CD4-positive, alpha-beta T cell treated with Interleukin-15 for 4 hours (primary cell): ENCODE results near the gene FST.

Experiments used
- DNase-seq: peaks from one replicate; pipeline ENCODE4 v3.0.0-alpha.2; 2020; ENCODE audit warnings: low spot score

Gene FST

DNA sequence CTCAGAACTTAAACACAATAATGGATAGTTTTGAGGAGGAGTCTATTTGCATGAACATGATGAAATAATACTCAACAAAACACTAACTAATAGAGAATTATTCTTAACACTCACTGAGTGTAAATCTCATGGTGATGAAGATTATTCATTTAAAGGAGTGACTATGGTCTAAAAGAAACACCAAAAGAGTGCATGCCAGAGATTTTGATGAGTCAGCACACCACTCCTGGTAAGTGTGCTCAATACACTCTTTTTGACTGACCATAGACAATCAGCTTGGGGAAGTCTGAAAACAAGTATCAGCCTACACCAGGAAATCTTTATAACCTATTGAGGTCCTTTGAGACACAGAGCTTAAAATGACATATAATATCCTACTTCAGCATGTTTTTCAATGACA, 6.8 kb upstream of the FST start:
- no peak for DNase-seq

DNA sequence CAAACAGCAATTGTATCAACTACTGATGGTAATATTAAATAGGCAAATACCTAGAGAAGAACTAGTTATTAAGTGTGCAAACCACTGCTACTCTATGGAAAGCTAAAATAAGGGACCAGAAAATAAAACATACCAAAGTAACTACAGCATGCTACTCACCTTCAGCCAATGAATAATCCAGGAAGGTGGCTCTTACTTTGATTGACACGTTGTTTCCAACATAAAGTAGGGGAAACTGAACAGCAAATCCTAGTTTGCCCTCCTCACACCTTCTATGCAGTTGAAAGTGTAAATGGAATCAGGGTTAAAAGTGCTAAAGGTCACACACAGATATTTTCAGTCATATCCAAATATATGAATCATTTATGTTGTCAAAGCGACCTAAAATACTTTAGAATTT, 5.1 kb upstream of the FST start:
- DNase-seq, result no peak

DNA sequence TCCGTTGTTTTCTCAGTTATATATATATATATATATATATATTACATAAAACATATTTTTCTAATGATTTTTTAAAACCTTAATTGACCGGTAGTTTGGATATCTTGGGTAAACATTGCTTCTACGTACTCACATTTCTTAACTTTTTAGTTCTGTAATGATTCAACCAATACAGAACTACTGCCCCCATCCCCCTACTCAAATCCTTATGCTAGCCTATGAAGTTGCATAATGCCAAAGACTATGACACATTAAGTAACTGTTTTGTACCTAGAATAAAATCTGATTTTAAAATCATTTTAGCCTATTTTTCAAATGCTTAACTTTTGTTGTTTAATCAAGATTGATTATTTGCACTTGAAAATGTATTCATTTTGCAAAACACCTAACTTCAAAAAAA, 4.4 kb upstream of the FST start:
- no peak for DNase-seq

DNA sequence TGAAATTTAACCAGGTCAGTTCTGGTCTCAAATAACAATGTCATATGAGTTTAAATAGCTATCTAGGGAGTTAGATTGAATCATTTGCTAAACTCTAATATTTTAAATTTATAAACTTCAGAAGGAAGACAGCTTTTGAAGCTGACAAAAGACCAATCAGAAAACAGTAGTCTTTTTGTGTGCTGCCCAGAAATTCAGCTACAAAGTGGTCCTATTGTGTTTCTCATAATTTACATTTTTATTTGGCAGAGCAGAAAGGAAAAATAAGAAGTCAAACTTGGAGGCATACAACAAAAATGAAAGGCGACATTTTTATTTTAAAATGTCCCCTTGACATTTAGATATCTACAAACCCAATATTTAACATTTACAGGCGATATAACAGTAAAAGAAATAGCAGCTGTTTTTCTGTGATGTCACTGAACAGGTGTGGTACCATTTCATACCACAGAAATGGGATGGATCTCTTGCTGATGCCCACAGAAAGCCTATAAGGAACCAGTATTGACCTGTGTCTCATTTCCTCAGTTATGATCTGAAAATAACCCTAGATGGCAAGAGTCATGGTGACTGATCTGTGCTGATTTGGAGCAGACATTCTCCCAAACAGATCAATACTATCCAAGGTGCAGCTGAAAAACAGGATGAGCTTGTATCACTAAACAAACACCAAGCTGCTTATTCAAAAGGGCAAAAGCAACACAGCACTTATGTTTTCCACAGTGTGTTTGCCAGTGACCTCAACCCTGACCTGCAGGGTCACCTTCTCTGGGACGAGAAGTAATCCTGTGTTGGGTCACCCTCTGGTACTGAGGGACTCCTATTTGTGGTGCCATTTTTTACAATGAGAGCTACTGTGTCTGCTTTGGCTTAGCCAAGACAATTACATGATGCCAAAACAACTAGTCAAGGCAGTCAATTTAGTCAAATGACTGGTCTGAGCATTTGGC, 3.6 kb upstream of the FST start:
- DNase-seq, result no peak

DNA sequence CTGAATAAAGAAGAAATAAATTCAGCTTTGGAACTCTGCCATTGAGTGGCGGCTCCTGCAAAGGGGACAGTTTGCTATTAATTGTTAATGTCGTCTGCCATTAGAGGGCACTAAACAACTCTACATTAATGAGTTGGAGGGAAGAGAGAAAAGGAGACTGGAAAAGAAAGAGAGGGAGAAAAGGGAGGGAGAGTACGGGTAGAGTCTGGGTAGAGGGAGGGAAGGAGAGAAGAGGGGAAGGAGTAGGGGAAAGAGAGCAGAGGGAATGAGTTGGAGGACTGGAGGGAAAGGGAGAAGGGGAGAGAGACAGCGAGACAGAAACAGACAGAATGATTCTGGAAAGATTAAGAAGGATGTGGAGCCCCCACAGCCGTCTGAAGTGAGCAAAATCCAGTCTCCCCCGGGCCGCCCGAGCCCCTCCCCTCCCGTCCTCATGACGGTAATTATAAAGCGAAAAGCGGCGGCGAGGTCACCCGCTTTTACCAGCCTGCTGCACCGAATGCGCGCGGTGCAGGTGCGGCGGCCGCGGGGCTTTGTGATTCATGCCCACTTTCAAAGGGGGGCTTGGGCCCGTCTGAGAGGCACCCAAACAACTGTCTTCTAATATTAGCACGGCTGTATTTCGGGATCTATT, 1.9 kb upstream of the FST start:
- DNase-seq, result peak; percentile 16

DNA sequence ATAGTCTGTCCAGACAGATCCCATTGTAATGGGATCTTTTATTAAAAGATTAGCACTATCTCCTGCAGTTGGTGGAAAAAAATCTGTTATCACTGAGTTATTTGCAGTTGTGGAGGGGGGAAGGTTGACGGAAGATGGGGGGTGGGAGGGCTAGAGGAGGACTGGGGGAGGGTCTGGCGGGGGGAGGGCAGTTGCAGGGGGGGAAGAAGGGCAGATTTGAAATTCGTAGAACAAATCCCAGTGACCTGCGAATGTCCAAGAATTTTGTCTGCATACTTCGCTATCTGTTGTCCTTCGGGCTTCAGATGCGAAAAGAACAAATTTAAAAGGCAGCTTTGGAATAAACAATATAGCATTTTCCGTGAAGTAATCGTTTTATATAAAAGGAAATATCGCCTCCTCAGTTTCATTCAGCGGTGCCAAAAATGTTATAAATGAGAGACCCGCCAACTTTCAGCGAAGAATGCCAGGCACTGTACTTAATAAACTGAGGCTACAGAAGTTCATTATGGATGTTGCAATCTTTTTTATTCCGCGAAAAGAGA, 1.3 kb upstream of the FST start:
- no peak for DNase-seq

DNA sequence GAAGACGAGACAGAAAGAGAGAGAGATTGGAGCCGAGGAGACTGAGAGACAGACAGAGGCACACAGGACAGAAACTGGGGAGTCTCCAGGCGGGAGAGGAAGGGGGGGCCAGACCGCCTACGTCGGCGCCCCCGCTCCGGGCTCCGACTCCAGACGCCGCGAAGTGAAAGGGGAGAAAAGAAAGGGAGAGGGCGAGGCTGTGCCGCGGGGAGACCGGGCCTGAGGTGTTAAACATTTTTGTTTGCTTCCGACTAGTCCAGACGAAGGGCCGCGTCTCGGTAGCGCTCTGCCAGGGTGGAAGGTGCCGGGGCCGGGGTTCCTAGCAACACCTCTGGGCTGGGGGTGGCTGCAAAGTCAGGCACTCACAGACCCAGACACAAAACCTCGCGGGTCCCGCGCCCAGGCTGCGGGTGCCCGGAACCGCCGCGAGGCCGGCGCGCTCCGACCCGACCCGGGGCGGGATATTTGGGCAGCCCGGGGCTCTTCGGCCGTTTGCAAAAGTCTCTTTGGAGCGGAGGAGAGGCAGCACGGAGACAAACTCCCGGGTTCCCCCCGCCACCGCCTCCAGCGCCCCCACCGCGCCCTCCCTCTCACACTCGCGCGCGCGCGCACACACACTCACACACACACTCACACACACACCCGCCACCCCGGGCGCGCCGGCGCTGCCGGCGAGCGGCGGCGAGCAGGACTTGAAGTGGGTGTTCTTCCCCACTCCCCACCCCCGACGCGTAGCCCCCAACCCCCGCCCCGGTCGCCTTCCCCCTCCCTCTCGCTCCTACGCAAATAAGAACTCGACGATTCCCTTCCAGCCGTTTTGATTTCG, 626 bp upstream of the FST start:
- DNase-seq, result no peak

DNA sequence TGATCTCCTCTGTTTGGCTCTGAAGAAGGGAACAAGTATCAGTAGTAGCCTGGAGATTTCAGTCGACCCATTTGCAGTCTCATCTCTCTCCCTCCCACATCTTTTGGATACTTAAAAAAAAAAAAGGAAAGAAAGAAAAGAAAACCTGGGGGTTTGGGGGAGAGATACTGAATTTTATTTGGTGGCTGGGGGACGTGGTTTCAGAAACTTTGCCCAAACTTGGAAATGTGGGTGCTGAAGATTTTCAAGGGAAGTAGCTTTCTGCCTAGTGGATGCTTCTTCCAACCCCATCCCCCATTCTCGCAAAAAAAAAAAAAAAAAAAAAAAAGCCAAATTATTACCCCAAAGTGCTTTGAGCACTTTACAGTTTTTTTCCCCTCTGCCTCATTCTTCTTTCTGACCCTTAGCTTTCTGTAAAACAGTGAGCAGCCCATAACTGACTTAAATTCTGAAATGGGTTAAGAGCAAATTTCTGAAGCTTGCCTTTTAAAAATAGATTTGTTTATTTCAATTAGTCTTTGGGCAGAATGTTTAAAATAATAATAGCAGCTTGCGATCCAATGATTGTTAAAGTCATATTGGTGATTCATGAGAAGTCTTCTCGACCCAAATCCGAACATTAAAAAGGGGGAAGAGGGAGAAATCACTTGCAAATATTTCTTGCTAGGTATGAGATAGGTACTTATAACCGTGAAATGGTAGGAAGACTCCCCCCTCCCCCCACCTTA, 894 bp downstream of the FST start:
- DNase-seq, result no peak

DNA sequence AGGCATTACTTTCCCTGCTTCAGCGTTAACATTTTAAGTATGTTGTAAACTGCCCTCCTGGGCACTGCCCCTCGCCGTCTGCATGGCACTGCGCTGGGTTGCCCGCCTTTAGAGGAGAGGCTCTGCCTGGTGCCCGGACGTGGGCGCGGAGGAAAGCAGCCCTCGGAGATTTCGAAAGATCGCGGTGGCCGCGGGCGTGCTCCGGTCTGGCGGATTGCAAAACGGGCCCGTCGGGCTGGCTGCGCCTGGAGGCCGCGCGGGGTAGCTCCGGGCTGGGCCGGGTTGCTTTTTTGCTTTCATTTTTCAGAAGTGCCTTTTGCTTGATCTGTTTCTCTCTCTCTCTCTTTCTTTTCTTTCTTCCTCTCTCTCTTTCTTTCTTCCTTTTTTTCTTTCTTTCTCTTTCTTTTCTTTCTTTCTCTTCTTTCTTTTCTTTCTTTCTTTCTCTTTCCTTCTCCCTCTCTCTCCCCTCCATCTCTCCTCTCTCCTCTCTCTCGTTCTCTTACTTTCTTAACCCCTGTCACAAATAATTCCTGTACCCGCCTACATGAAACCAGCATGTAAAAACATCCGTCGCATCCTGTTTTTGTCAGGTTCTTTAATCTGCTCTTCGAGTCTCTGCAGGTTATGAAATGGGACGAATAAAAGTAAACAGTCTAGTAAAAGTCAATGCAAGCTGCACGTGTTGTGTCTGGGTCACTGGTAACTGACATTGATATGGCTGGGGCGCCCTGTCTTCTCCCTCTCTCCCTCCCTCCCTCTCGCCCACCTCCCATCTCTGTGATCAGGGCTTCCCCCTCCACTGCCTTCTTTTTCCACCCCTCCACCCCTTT, 1.7 kb downstream of the FST start:
- peak; percentile 42 for DNase-seq

DNA sequence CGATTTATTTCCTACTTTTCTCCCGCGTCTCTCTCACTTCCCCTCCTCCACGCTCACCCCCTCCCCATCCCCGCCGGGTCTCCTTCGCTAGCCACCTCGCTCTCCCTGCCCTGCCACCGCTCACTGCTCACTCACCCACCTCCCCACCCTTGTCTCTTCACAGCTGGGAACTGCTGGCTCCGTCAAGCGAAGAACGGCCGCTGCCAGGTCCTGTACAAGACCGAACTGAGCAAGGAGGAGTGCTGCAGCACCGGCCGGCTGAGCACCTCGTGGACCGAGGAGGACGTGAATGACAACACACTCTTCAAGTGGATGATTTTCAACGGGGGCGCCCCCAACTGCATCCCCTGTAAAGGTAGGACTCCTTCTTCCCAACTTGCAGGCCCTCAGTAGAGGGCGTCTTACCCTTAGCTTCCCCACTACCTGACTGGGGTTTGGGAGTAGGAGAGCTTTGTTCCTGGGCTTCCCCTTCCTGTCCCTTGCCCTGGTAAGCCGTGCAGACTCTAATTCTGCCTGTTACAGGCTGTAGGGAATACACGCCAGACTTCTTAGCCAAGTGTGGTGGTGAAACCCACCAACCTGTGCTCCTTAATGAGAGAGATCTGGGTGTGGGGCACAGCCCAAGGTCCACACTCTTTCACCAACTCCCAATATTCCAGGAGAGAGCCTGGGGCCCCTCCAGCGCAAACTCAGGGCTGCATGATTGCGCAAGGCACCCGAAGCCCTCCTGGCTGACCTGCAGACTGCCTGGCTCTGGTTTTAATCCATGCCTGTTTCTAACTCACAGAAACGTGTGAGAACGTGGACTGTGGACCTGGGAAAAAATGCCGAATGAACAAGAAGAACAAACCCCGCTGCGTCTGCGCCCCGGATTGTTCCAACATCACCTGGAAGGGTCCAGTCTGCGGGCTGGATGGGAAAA, 2.5 kb downstream of the FST start:
- no peak for DNase-seq

DNA sequence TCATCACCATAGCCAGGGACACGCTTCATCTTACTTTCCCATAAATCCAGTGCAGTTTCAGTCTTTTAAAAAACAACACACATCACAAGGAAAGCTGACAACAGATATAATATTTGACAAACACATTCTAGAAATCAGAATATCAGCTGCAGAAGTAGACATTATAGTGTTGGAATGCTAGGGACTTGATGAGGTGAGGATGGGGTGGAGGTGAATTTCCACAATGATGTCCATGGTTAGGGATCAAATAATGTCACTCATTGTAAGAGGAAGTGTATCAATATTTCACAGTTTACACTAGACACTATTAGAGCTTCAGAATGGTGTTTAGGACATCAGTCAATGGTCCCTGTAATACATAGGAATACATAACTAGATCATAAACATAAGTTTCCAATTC, 7.0 kb downstream of the FST start:
- DNase-seq, result no peak

DNA sequence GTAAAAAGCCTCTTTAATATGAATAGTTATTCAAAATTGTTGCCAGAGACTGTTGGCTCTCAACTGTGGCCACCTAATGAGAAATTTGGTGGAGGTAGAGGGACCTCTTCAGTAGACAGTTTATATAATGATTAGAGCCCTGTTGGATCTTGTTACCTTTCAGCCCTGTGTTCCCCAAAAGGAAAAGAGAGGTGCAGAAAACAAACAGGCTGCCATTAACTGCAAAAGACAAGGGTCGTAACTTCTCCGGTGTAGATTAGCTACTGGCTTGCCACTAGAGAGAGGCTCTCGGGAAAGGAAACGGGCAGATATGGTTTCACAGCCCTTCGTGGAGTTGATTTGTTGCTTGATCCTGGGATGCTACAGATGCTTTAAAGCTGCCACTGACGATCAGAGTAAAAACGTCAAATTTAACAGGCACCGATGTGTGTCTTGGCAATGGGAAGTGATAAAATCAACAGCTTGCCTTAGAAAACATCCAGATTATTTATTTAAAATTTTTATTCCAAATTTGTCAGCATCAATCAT, 7.8 kb downstream of the FST start:
- DNase-seq, result no peak

DNA sequence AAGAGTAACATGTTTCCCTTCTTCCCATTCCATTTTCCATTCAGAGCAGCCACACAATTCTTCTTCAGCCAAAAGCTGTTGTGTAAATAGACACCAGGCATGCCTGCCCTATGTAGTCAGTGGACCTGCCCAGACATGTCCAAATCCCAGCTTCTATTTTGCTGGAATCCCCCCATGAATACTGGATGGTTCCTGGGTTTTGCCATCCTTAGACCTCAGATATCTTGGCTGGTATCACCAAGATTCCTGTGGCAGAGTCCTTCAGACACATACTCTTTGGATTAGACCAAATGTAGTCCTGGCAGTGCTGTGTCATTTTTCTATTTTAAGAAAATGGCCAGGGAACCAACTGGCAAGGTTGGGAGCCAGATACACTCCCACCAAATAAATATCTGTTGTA, 10.3 kb downstream of the FST start:
- no peak for DNase-seq

DNA sequence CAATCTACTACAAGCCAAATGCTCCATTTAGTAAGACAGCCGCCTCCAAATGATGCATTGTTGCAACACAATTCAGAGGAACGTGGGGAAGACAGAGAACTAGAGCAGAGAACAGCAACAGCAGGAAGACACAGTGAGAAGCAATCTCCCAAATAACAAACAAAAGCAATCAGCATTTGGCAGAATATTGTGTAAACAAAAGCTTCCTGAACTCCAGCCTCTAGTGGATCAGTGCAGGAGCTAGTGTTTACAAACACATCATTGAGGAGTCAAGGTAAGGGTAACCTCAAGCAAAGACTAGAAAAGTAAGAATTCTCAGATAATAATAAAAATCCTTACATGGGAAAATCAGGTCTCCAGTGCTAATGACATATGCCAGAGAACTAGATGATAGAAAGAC, 20.6 kb downstream of the FST start:
- DNase-seq, result no peak

DNA sequence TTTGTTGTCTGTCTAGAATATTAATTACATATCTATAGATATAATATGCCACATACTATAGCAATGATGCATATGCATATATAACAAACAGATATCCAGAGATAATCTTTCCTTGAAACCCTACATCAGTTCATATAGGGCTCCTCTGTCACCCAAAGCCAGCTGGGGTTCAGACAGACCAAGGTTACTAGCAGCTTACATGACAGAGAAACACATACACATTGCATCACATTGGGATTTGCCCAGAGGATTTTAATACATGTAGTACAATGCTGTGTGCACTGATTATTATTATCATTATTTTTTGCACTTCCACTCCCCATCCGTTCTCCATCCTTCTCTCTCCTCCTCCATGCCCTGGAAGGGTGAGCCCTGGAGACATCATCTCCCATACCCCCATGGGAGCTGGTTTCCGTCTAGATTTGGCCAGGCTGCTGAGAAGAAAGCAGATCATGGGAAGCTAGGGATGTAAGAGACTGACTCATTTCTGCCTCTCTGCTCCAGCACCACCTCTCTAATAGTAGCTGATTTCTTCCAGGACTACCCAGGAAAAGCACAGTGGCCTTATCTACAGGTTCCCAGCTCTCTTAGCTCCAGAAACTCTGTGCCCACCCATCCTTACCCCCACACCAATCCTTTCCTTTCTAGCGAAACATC, 23.3 kb downstream of the FST start:
- no peak for DNase-seq

DNA sequence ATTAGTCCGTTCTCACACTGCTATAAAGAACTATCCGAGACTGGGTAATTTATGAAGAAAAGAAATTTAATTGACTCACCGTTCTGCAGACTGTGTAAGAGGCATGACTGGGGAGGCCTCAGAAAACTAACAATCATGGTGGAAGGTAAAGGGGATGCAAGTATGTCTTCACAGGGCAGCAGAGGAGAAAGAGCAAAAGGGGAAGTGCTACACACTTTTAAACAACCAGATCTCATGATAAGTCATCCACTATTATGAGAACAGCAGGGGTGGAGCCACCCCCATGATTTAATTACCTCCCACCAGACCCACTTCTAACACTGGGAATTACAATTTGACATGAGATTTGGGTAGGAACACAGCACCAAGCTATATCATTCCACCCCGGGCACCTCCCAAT, 26.6 kb downstream of the FST start:
- no peak for DNase-seq

DNA sequence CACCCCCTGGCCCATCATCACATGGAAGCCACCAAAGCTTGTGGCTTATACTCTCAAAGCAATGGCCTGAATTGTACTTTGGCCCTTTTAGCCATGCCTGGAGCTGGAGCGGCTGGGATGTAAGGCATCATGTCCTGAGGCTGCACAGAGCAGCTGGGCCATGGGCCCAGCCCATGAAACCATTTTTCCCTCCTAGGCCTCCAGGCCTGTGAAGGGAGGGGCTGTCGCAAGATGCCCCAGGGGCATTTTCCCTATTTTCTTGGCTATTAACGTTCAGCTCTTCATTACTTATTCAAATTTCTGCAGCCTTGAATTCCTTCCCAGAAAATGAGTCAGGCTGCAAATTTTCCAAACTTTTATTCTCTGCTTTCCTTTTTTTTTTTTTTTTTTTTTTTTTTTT, 27.7 kb downstream of the FST start:
- no peak for DNase-seq

DNA sequence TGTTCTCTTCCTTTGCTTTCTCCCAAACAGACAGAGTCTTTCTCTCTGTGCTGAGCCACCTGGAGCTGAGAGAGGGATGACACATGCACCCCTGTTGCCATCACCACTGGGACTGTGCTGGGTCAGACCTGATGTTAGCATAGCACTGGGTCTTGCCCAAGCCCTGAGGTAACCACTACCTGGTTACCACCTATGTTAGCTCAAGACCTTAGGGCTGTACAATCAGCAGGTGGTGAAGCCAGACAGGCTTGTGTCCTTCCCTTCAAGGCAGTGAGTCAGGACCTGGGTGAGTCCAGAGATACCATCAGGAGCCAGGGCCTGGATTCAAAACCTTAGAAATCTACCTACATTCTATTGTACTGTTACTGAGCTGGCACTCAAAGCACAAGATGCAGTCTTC, 32.1 kb downstream of the FST start:
- DNase-seq, result no peak

DNA sequence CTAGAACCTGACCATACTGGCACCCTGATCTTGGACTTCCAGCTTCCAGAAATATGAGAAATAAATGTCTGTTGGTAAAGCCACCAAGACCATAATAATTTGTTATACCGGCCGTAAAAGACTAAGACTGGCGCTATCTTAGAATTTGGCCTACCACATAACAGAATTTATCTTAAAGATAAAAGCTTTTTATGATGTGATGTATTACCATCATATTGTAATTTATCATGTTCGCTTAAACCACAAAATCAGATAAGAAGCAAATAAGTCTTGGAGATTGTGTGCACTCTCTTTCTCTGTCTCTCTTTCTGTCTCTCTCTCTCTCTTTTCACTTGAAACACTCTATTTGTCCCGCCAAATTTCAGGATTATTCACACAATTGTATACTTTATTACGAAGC, 35.6 kb downstream of the FST start:
- no peak for DNase-seq
